Breast epithelium (tissue), 3 donors: ENCODE measurements around the gene LPAR1.

Source experiments
- POLR2A ChIP-seq: fragments of 450-650 bp; IDR thresholded peaks from one replicate; pipeline ENCODE4 v1.6.1; 2016; ENCODE audit warnings: antibody characterized with exemption, mild to moderate bottlenecking, moderate library complexity
- POLR2AphosphoS5 ChIP-seq, 3 donors: sonication (generic); formaldehyde crosslinking; IDR thresholded peaks; one replicate each; pipeline ENCODE4 v1.6.1; 2017; ENCODE audit warnings: antibody characterized with exemption in 3 of 3
- TF ChIP-seq, protein P1 (sequence below), 3 donors: fragments of 450-650 bp; IDR thresholded peaks; one replicate each; pipeline ENCODE4 v1.5.1; 2016 to 2017; ENCODE audit warnings: antibody characterized with exemption in 3 of 3, mild to moderate bottlenecking in 3 of 3, moderate library complexity in 3 of 3

DNA sequence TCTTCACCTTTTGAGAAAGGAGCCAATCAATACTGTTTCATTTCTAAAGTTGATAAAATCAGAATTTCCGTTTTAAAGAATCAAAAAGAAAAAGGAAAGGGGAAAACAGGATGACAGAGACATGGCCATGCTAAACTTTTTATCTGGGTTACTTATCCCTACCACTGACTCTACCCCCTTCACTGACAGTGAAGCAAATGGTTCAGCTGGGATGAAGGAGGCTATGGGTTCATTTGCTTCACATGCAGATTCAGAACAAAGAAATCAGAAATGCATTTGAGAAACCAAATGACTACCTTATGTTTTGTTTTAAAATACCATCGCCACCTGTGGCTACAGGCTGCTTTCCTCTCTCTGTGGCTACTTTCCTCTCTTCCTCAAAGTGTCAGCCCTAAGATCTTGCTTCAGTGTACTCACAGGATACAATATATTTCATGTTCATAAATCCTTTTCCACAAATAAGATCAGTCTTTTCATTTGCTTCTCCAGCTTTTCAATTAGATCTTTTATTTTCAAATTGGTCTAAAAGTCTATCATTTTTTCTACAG is 53.3 kb downstream of the LPAR1 start:
- TF ChIP-seq, protein P1, sequence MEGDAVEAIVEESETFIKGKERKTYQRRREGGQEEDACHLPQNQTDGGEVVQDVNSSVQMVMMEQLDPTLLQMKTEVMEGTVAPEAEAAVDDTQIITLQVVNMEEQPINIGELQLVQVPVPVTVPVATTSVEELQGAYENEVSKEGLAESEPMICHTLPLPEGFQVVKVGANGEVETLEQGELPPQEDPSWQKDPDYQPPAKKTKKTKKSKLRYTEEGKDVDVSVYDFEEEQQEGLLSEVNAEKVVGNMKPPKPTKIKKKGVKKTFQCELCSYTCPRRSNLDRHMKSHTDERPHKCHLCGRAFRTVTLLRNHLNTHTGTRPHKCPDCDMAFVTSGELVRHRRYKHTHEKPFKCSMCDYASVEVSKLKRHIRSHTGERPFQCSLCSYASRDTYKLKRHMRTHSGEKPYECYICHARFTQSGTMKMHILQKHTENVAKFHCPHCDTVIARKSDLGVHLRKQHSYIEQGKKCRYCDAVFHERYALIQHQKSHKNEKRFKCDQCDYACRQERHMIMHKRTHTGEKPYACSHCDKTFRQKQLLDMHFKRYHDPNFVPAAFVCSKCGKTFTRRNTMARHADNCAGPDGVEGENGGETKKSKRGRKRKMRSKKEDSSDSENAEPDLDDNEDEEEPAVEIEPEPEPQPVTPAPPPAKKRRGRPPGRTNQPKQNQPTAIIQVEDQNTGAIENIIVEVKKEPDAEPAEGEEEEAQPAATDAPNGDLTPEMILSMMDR (IDR thresholded peaks at IDR 0.05), result no peak
- TF ChIP-seq POLR2A, result no peak
- TF ChIP-seq POLR2AphosphoS5 (IDR thresholded peaks at IDR 0.05), result no peak
